ENCODE measurements around the gene EN2. TPM values are rescaled to one million over a fixed set of nuclear protein-coding genes. Genes with fewer than 3 reads are reported as not detected.

Gene EN2
- total and polyA plus RNA-seq, 2 of the 4 experiments (the other 2 are of a cell fraction): not detected

DNA sequence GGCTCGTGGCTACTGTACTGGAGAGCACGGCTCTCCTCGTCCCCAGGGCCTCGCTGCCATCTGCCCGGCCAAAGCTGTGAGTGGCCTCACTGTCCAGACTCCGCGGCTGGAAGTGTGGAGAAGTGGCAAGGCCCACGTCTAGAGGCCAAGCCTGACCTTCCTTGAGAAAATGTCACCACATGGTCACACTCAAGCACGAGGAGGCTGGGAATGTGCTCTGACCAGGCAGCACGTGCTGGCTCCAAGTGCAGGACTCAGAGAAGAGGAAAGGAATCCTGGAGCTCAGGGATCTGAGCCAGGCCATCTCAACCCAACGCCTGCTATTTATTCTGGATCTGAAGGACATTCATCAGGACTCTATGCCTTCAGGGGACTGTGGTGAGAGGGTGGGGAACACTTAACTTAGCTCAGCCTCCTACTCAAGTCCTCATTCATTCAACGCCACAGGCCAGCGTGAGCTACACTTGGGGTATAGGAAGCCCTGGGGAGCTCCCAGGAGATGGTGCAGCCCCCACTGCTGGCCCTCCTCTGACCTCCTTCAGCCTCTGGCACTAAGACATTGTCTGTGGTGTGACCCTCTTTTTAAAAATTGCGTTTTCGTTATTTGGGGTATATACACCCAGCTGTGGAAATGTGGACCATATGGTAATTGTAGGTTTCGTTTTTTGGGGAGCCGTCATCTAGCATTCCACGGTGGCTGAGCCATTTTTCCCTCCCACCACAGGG, 29.0 kb downstream of the EN2 start:
- no peak overlapping the region for H3K14ac ChIP-seq (replicated peaks; ENCODE audit: low read depth, low read length)
- no peak for DNase-seq

More for the DNA sequence above, 29.0 kb downstream of the EN2 start:
- WGBS, 2 experiments (ENCODE audit: extremely low coverage in 2 of 2, insufficient read length in 1 of 2): 55% methylated on average over 2 of the region's 18 CpGs; no CpG with 5 or more reads in 1 of the 2 experiments
- no peak overlapping the region for H4K91ac ChIP-seq (ENCODE audit: insufficient read depth, low read depth, low read length)
- in situ Hi-C loops (cut with MboI; ENCODE audit: low sequenced_read_pairs): no loop called here
- no peak overlapping the region for H2BK15ac ChIP-seq (ENCODE audit: low read depth, low read length)
- H3K9me3 ChIP-seq (ENCODE audit: control insufficient read depth, insufficient read depth, low read length): 0 out of 2 replicates have a peak, but pooled peaks cover 5% of the 10 kb centered on the region
- CTCF ChIA-PET: no interaction called here
- H3K4ac ChIP-seq (ENCODE audit: low read depth, low read length): no peak overlapping the region
- peaks cover 5% of the 10 kb centered on the region for H3K27me3 ChIP-seq (ENCODE audit: control insufficient read depth, insufficient read depth, low read length)
- no peaks in the 10 kb centered on the region for H4K20me1 ChIP-seq (ENCODE audit: insufficient read depth, low read length)
- no peak overlapping the region for H2AK5ac ChIP-seq (ENCODE audit: low read depth, low read length)
- POLR2A ChIA-PET (ENCODE audit: unreplicated experiment): no interaction called here
- no peak overlapping the region for H2AFZ ChIP-seq (replicated peaks; ENCODE audit: low read length, poor library complexity)
- H3K4me1 ChIP-seq (ENCODE audit: control insufficient read depth, insufficient read depth, low read length): no peaks in the 10 kb centered on the region
- H3K36me3 ChIP-seq (ENCODE audit: control insufficient read depth, insufficient read depth, low read length): no peaks in the 10 kb centered on the region
- no TSS peak for BruUV-seq (replicated peaks)
- H2BK120ac ChIP-seq (ENCODE audit: low read depth, low read length): no peak overlapping the region
- TF ChIP-seq, protein P1, sequence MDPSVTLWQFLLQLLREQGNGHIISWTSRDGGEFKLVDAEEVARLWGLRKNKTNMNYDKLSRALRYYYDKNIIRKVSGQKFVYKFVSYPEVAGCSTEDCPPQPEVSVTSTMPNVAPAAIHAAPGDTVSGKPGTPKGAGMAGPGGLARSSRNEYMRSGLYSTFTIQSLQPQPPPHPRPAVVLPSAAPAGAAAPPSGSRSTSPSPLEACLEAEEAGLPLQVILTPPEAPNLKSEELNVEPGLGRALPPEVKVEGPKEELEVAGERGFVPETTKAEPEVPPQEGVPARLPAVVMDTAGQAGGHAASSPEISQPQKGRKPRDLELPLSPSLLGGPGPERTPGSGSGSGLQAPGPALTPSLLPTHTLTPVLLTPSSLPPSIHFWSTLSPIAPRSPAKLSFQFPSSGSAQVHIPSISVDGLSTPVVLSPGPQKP (IDR thresholded peaks at IDR 0.05; ENCODE audit: borderline replicate concordance, low read depth, low read length): no peak
- TF ChIP-seq POLR2A (IDR thresholded peaks at IDR 0.05; ENCODE audit: low read depth, low read length): no peak
- TF ChIP-seq BHLHE40 (IDR thresholded peaks at IDR 0.05; ENCODE audit: low read depth, low read length): no peak
- H2AK9ac ChIP-seq (replicated peaks; ENCODE audit: low read depth, low read length, poor library complexity): no peak overlapping the region
- H3K56ac ChIP-seq (ENCODE audit: extremely low read depth, insufficient read depth, low read length): no peak overlapping the region
- H3K18ac ChIP-seq (ENCODE audit: low read depth, low read length): no peak overlapping the region
- H4K8ac ChIP-seq (ENCODE audit: low read depth in 2 of 2, low read length in 2 of 2): no peak overlapping the region
- no peaks in the 10 kb centered on the region for H3K9me1 ChIP-seq (ENCODE audit: insufficient read depth, low read length)
- H3K9ac ChIP-seq (ENCODE audit: low read depth, low read length): no peak overlapping the region
- H3K27ac ChIP-seq (ENCODE audit: insufficient read depth, low read length): no peak overlapping the region
- no peak overlapping the region for H2BK20ac ChIP-seq (ENCODE audit: low read depth, low read length)
- ATAC-seq (ENCODE audit: low read depth): no peak
- H4K5ac ChIP-seq (ENCODE audit: low read depth, low read length): no peak overlapping the region
- no peak overlapping the region for H3K4me3 ChIP-seq (ENCODE audit: insufficient read depth, low read depth, low read length)
- intact Hi-C loops (cut with micrococcal nuclease): no loop called here
- H2BK5ac ChIP-seq (ENCODE audit: low read depth, low read length, poor library complexity, severe bottlenecking): no peak overlapping the region
- H3K23ac ChIP-seq (ENCODE audit: low read depth, low read length): no peak overlapping the region
- no peaks in the 10 kb centered on the region for H3K79me1 ChIP-seq (ENCODE audit: low read depth in 1 of 2, low read length in 2 of 2)
- no peak overlapping the region for H3K4me2 ChIP-seq (ENCODE audit: low read depth, low read length)
- dilution Hi-C loops (cut with HindIII; ENCODE audit: low sequenced_read_pairs, unreplicated experiment): no loop called here
